Caco-2 (cell line): ENCODE data around the gene PRKAR1B. TPM values are rescaled to one million over a fixed set of nuclear protein-coding genes. Genes with fewer than 3 reads are reported as not detected.
"Not testable (repeated sequence)": the region's sequence is repeated elsewhere in the genome, so short reads cannot be mapped to it uniquely, and the experiment has no call there.

Experiments
- BruUV-seq: library from RNA; stranded (reverse); fragments of 400-500 nt; replicated peaks from 2 replicates; lab custom pipeline; 2021; lab: Mats Ljungman, UMichigan
- CTCF ChIA-PET: fragments of 300-600 bp; sonication (Branson Sonifier 250); formaldehyde crosslinking; loops from one replicate; lab custom pipeline; 2022; ENCODE audit warnings: antibody characterized with exemption; lab: Charles Lee
- POLR2A ChIA-PET: fragments of 300-600 bp; sonication (Branson Sonifier 250); formaldehyde crosslinking; loops from one replicate; lab custom pipeline; 2022; ENCODE audit warnings: antibody characterized with exemption; lab: Charles Lee
- DNase-seq, 2 experiments: peaks; one replicate each; pipeline versions ENCODE4 v3.0.0 to v3.0.0-alpha.2; 2020 to 2022
- H3K27me3 ChIP-seq: replicated peaks from 2 replicates; pipeline ENCODE4 v1.6.0; 2011; ENCODE audit warnings: low read length; ENCODE audit not compliant: control insufficient read depth, insufficient read depth
- H3K36me3 ChIP-seq: 2 replicates; pipeline ENCODE4 v1.5.1; 2011; ENCODE audit warnings: low read length; ENCODE audit not compliant: control insufficient read depth, insufficient read depth
- H3K4me1 ChIP-seq: fragments of 250-450 bp; sonication (Bioruptor Pico); 2 replicates; pipeline ENCODE4 v1.5.1; 2020; ENCODE audit warnings: mild to moderate bottlenecking
- H3K4me3 ChIP-seq: 2 replicates; pipeline ENCODE4 v1.5.1; 2011; ENCODE audit warnings: low read depth, mild to moderate bottlenecking, control low read depth, low read length
- H3K9me3 ChIP-seq: fragments of 250-450 bp; sonication (Bioruptor Pico); 2 replicates; pipeline ENCODE4 v1.5.1; 2020; ENCODE audit warnings: mild to moderate bottlenecking, moderate library complexity
- H3K27ac Mint-ChIP-seq: one replicate; pipeline ENCODE4 v1.8.0; 2022; ENCODE audit warnings: mixed read lengths; ENCODE audit not compliant: unreplicated experiment
- H3K27me3 Mint-ChIP-seq: one replicate; pipeline ENCODE4 v1.8.0; 2022; ENCODE audit warnings: mixed read lengths; ENCODE audit not compliant: insufficient read depth, unreplicated experiment
- H3K36me3 Mint-ChIP-seq: one replicate; pipeline ENCODE4 v1.8.0; 2022; ENCODE audit warnings: mild to moderate bottlenecking, mixed read lengths; ENCODE audit not compliant: insufficient read depth, unreplicated experiment
- H3K4me1 Mint-ChIP-seq: one replicate; pipeline ENCODE4 v1.8.0; 2022; ENCODE audit warnings: low read depth, mixed read lengths; ENCODE audit not compliant: unreplicated experiment
- H3K4me3 Mint-ChIP-seq: one replicate; pipeline ENCODE4 v1.8.0; 2022; ENCODE audit warnings: mild to moderate bottlenecking, moderate library complexity, mixed read lengths; ENCODE audit not compliant: unreplicated experiment
- H3K9me3 Mint-ChIP-seq: one replicate; pipeline ENCODE4 v1.8.0; 2022; ENCODE audit warnings: mixed read lengths; ENCODE audit not compliant: unreplicated experiment
- intact Hi-C: fragments of 100-400 bp; cut with micrococcal nuclease; formaldehyde crosslinking; loops from one replicate; pipeline ENCODE4 v1.10.0; 2022; ENCODE audit not compliant: unreplicated experiment
- total RNA-seq: library from RNA; stranded (reverse); gene quantifications from 2 replicates; pipeline ENCODE4 v1.2.3, GENCODE V29; 2022
- TF ChIP-seq, protein P1 (sequence below), 2 experiments: fragments of 200-600 bp in 1 of 2; IDR thresholded peaks; 1 replicate in 1 of 2; 2 replicates in 1 of 2; pipeline versions ENCODE4 v1.5.1 to v1.8.0; 2011 to 2022; ENCODE audit warnings: antibody characterized with exemption in 1 of 2, control low read depth in 1 of 2, inconsistent platforms in 1 of 2, low read depth in 1 of 2, low read length in 1 of 2, mild to moderate bottlenecking in 1 of 2, moderate library complexity in 1 of 2; ENCODE audit not compliant: insufficient read depth in 1 of 2, severe bottlenecking in 1 of 2, unreplicated experiment in 1 of 2

The PRKAR1B gene
- total RNA-seq, 1 experiment from 2014 or later = 56.6 TPM

GRCh38 chr7:553636-554111 lies 173.4 kb downstream of the PRKAR1B start:
- Mint-ChIP-seq H3K9me3 (no peaks in the 10 kb centered on the region), H3K4me3 (no peak overlapping the region), H3K4me1 (no peaks in the 10 kb centered on the region), H3K27ac (no peak overlapping the region), H3K36me3 (no peaks in the 10 kb centered on the region), H3K27me3 (no peaks in the 10 kb centered on the region)
- Histone ChIP-seq H3K36me3 (no peaks in the 10 kb centered on the region; the same call in 1 of the 2 replicates), H3K27me3 (no peaks in the 10 kb centered on the region), H3K9me3 (0 out of 2 replicates have a peak, but pooled peaks cover 3% of the 10 kb centered on the region), H3K4me1 (no peaks in the 10 kb centered on the region), H3K4me3 (no peak overlapping the region)
- BruUV-seq = no TSS peak
- CTCF ChIA-PET = interaction anchor here (0.6 kb wide), 1 partner anchor 34 kb away, joined by 3 read pairs; no protein-coding TSS in a partner anchor
- TF ChIP-seq, protein P1, sequence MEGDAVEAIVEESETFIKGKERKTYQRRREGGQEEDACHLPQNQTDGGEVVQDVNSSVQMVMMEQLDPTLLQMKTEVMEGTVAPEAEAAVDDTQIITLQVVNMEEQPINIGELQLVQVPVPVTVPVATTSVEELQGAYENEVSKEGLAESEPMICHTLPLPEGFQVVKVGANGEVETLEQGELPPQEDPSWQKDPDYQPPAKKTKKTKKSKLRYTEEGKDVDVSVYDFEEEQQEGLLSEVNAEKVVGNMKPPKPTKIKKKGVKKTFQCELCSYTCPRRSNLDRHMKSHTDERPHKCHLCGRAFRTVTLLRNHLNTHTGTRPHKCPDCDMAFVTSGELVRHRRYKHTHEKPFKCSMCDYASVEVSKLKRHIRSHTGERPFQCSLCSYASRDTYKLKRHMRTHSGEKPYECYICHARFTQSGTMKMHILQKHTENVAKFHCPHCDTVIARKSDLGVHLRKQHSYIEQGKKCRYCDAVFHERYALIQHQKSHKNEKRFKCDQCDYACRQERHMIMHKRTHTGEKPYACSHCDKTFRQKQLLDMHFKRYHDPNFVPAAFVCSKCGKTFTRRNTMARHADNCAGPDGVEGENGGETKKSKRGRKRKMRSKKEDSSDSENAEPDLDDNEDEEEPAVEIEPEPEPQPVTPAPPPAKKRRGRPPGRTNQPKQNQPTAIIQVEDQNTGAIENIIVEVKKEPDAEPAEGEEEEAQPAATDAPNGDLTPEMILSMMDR (IDR thresholded peaks at IDR 0.05; ENCODE audit: insufficient read depth in 1 of 2, low read depth in 1 of 2, low read length in 1 of 2, severe bottlenecking in 1 of 2, unreplicated experiment in 1 of 2) = no peak
- intact Hi-C loops = no loop called here
- no peak for DNase-seq
- POLR2A ChIA-PET = no interaction called here

- no peak overlapping the region for H3K4me3 ChIP-seq
Observed at GRCh38 chr7:552868-553635, 174.0 kb downstream of the PRKAR1B start.

DNA sequence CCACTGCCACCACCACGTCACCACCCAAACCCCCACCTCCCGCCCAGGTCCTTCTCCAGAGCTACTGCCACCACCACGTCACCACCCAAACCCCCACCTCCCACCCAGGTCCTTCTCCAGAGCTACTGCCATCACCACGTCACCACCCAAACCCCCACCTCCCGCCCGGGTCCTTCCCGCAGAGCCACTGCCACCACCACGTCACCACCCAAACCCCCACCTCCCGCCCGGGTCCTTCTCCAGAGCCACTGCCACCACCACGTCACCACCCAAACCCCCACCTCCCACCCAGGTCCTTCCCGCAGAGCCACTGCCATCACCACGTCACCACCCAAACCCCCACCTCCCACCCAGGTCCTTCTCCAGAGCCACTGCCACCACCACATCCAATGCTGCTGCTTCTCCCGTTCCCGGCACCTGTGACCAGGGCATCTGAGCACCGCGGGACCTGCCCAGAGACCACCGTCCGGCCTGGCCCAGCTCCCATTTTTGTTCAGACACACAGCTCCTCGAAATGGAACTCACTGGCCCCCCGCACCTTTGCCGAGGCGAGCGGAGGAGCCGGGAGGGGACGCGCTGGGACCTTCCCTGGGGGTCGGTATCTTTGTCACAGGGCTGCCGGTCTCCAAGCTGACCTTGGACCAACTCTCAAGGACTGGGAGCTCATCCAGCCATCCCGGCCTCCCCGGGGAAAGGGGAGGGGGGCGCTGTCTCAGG lies 174.8 kb downstream of the PRKAR1B start:
- intact Hi-C loops, H3K36me3 ChIP-seq, H3K27me3 Mint-ChIP-seq, H3K4me1 ChIP-seq, H3K9me3 Mint-ChIP-seq, H3K27me3 ChIP-seq, H3K4me1 Mint-ChIP-seq, H3K4me3 Mint-ChIP-seq, H3K27ac Mint-ChIP-seq, H3K9me3 ChIP-seq, POLR2A ChIA-PET, H3K4me3 ChIP-seq, BruUV-seq, H3K36me3 Mint-ChIP-seq, DNase-seq, CTCF ChIA-PET: not testable (repeated sequence)

More at GRCh38 chr7:552868-553635, 174.0 kb downstream of the PRKAR1B start:
- H3K27me3 Mint-ChIP-seq = no peaks in the 10 kb centered on the region
- intact Hi-C loops = no loop called here
- no peaks in the 10 kb centered on the region for H3K36me3 Mint-ChIP-seq
- DNase-seq = no peak
- no peaks in the 10 kb centered on the region for H3K4me1 ChIP-seq
- no peaks in the 10 kb centered on the region for H3K27me3 ChIP-seq
- H3K4me1 Mint-ChIP-seq = no peaks in the 10 kb centered on the region
- H3K9me3 ChIP-seq = 0 out of 2 replicates have a peak, but pooled peaks cover 3% of the 10 kb centered on the region
- POLR2A ChIA-PET = no interaction called here
- TF ChIP-seq, protein P1 (IDR thresholded peaks at IDR 0.05; ENCODE audit: insufficient read depth in 1 of 2, low read depth in 1 of 2, low read length in 1 of 2, severe bottlenecking in 1 of 2, unreplicated experiment in 1 of 2) = no peak
- no peak overlapping the region for H3K4me3 Mint-ChIP-seq
- no peaks in the 10 kb centered on the region; the same call in 1 of the 2 replicates for H3K36me3 ChIP-seq
- CTCF ChIA-PET = no interaction called here
- no peaks in the 10 kb centered on the region for H3K9me3 Mint-ChIP-seq
- no TSS peak for BruUV-seq
- H3K27ac Mint-ChIP-seq = no peak overlapping the region

- H3K27ac Mint-ChIP-seq, H3K27me3 Mint-ChIP-seq, H3K36me3 ChIP-seq, H3K36me3 Mint-ChIP-seq, BruUV-seq, DNase-seq, intact Hi-C loops, H3K27me3 ChIP-seq, H3K4me3 ChIP-seq, H3K4me3 Mint-ChIP-seq, CTCF ChIA-PET, H3K4me1 ChIP-seq, H3K9me3 Mint-ChIP-seq, H3K4me1 Mint-ChIP-seq, POLR2A ChIA-PET, H3K9me3 ChIP-seq: not testable (repeated sequence)
Observed at GRCh38 chr7:551615-551970, 175.5 kb downstream of the PRKAR1B start.
